Activated CD4-positive, alpha-beta T cell treated with anti-CD3 and anti-CD28 coated beads for 24 hours (primary cell): ENCODE measurements around the gene SMG9.
"Not testable (repeated sequence)": the region's sequence is repeated elsewhere in the genome, so short reads cannot be mapped to it uniquely, and the experiment has no call there.

Source experiments
- DNase-seq, 2 donors: peaks; one replicate each; pipeline ENCODE4 v3.0.0-alpha.2; 2020; ENCODE audit warnings: low read depth in 2 of 2

SMG9 gene

DNA sequence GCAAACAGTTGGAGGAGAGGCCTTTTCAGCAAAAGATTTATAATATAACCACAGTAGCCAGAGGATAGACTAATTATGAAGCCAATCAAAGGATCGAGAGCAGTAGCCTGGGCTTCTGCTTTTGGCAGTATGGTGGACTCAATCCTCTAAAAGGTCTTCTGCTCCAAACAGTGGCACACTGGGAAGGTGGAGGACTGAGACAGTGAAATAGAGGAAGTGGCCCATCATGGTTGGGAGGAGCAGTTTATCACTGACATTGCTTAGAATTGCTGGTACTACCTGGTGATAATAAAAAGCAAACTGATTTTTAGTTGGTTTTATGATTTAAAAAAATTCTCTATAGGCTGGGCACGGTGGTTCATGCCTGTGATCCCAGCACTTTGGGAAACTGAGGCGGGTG is 63.9 kb downstream of the SMG9 start:
- DNase-seq = no peak

DNA sequence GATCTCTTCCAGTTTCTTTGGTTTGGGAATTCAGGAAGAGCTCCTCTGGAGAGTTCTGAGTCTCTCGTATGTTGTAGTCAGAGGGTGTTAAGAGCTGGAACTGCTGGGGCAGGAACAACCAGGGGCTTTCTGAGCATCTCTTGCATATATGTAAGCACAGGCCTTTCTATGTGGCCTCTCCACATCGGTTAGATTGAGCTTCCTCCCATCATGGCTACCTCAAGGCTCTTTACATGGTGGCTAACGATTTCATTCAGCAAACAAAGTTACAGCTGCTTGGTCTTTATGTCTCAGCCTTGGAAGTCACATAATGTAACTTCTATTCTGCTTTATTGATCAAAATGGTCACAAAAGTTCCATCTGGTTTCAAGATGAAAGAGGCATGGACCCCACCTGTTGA is 64.3 kb downstream of the SMG9 start:
- no peak for DNase-seq

DNA sequence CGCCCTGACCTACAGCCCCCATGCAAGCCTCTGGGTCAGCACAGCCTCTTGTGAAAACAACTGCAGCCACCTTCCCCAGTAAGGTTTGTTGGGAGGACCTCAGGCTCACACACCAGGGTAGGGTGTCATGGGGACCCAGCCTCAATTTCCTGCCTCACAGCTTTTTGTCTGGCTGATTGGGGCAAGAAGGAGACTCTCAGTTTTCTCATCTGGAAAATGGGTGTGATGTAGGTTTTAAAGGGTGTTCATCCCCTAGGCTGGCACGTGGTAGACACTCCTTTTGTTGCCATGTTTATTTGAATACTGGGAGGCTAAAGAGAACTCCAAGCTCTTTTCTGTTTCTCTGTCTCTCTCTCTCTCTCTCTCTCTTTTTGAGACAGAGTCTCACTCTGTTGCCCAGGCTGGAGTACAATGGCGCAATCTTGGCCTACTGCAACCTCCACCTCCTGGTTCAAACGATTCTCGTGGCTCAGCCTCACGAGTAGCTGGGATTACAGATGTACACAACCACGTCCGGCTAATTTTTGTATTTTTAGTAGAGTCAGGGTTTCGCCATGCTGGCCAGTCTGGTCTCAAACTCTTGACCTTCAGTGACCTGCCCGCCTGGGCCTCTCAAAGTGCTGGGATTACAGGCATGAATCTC is 66.6 kb downstream of the SMG9 start:
- DNase-seq = no peak

- no peak for DNase-seq
Observed at GRCh38 chr19:43687660-43687997, 67.1 kb downstream of the SMG9 start.

GRCh38 chr19:43684326-43684725 is 70.4 kb downstream of the SMG9 start:
- DNase-seq = no peak

- DNase-seq = no peak
Observed at GRCh38 chr19:43683905-43684304, 70.9 kb downstream of the SMG9 start.

DNA sequence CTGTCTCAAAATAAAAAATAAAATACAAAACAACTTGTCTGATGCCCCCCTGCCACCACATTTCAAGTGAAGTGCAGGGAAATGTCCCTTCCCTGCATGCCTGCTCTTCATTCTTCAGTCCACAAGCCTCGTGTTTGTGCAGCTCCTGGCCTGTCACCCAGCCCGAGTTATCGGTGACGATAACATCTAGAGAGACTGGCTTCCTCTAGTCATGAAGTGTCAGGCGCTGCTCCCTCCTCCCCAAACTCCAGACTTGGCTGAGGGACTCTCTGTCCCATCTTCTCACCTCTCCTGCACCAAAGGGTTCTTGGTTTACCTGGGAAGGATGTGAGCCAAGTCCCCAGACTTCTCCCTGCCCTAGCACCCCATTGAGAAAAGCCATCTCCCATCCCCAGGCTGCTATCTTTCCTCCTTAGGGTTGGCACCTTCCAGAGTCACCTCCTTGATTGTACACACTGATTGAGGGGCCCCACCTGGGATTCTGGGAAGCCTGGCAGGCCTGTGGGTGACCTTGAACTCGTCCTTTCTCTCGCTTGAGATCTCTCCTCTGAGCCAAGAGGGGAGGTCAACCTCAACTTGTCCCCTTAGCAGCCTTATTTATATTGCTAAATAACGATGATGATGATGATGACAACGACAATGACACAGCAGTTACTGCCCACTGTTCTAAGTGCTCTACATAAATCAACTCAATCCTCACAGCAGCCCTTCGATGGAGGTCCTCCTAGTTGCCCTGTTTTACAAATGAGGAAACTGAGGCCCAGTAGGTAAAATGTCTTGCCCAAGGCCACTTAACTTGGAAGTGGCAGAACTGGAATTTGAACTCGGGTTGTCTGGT is 71.7 kb downstream of the SMG9 start:
- no peak for DNase-seq

- not testable (repeated sequence) for DNase-seq
Observed at GRCh38 chr19:43682269-43682668, 72.5 kb downstream of the SMG9 start.

DNA sequence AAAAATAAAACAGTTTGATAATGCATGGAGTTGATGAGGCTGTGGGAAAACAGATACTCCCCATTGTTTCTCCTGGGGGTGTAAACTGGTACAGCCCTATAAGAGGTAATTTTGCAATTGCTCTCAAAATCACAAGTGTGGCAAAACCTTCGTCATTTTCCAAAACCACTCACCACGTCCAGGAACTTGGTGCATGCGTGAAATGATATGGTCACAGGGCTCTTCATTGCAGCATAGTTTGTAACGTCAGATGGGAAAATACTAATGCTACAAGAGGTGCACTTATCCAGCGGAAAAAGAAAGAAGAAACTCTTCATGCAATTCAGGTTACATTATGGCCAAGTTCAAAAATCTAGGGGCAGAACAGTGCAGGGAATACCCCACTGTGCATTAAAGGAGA is 72.9 kb downstream of the SMG9 start:
- DNase-seq = no peak

- no peak for DNase-seq
Observed at GRCh38 chr19:43678512-43679261, 76.1 kb downstream of the SMG9 start.
